H9 (cell line): ENCODE measurements around the gene TRIM21. TPM values are rescaled to one million over a fixed set of nuclear protein-coding genes. Genes with fewer than 3 reads are reported as not detected.
A peak's percentile ranks its signal among the peaks of the same experiment; 100 is the strongest.
"Not testable (repeated sequence)": the region's sequence is repeated elsewhere in the genome, so short reads cannot be mapped to it uniquely, and the experiment has no call there.

Experiments
- DNase-seq: peaks from one replicate; pipeline ENCODE4 v3.0.0-alpha.2; 2017
- H2AFZ ChIP-seq: one replicate; pipeline ENCODE4 v1.6.1; 2013; ENCODE audit warnings: mild to moderate bottlenecking, low read length, control low read depth, moderate library complexity
- H2AK5ac ChIP-seq: 2 replicates; pipeline ENCODE4 v1.6.1; 2013; ENCODE audit warnings: low read length, control low read depth, mixed read lengths; ENCODE audit not compliant: insufficient read length
- H2BK120ac ChIP-seq: one replicate; pipeline ENCODE4 v1.6.1; 2013; ENCODE audit warnings: low read depth, mild to moderate bottlenecking, low read length, control low read depth, inconsistent platforms; ENCODE audit not compliant: poor library complexity, severe bottlenecking
- H2BK12ac ChIP-seq: 2 replicates; pipeline ENCODE4 v1.6.1; 2013; ENCODE audit warnings: low read length, control low read depth, mixed read lengths, low read depth; ENCODE audit not compliant: insufficient read length
- H2BK15ac ChIP-seq: 2 replicates; pipeline ENCODE4 v1.6.1; 2013; ENCODE audit warnings: low read depth, low read length, control low read depth
- H2BK20ac ChIP-seq: one replicate; pipeline ENCODE4 v1.6.1; 2013; ENCODE audit warnings: low read depth, mild to moderate bottlenecking, low read length, control low read depth, inconsistent platforms; ENCODE audit not compliant: poor library complexity, severe bottlenecking
- H2BK5ac ChIP-seq: 2 replicates; pipeline ENCODE4 v1.6.1; 2013; ENCODE audit warnings: low read length, control low read depth, mixed read lengths; ENCODE audit not compliant: insufficient read length
- H3K14ac ChIP-seq: 2 replicates; pipeline ENCODE4 v1.6.1; 2013; ENCODE audit warnings: low read length, control low read depth; ENCODE audit not compliant: insufficient read depth
- H3K18ac ChIP-seq: 2 replicates; pipeline ENCODE4 v1.6.1; 2013; ENCODE audit warnings: low read depth, mild to moderate bottlenecking, mixed read lengths, low read length, control low read depth; ENCODE audit not compliant: insufficient read length
- H3K23ac ChIP-seq: 2 replicates; pipeline ENCODE4 v1.6.1; 2013; ENCODE audit warnings: low read length, control low read depth, mixed read lengths, low read depth; ENCODE audit not compliant: insufficient read length
- H3K23me2 ChIP-seq: 2 replicates; pipeline ENCODE4 v1.6.1; 2013; ENCODE audit warnings: low read depth, mild to moderate bottlenecking, mixed read lengths, low read length, control low read depth; ENCODE audit not compliant: insufficient read length, poor library complexity, severe bottlenecking
- H3K27ac ChIP-seq: 2 replicates; pipeline ENCODE4 v1.5.1; 2013; ENCODE audit warnings: low read length, control low read depth, mixed read lengths, low read depth; ENCODE audit not compliant: insufficient read length
- H3K27me3 ChIP-seq: 2 replicates; pipeline ENCODE4 v1.6.1; 2013; ENCODE audit warnings: low read length, control low read depth, inconsistent platforms; ENCODE audit not compliant: insufficient read depth
- H3K4ac ChIP-seq: 2 replicates; pipeline ENCODE4 v1.6.1; 2013; ENCODE audit warnings: low read depth, mild to moderate bottlenecking, control low read depth, inconsistent platforms, low read length, moderate library complexity
- H3K4me1 ChIP-seq: 2 replicates; pipeline ENCODE4 v1.6.1; 2013; ENCODE audit warnings: low read length, control low read depth, inconsistent platforms; ENCODE audit not compliant: insufficient read depth
- H3K4me2 ChIP-seq: 2 replicates; pipeline ENCODE4 v1.6.1; 2013; ENCODE audit warnings: low read length, control low read depth, mixed read lengths; ENCODE audit not compliant: insufficient read length, insufficient read depth
- H3K56ac ChIP-seq: 2 replicates; pipeline ENCODE4 v1.6.1; 2013; ENCODE audit warnings: low read depth, mild to moderate bottlenecking, mixed read lengths, low read length, control low read depth; ENCODE audit not compliant: insufficient read length
- H3K79me1 ChIP-seq: 2 replicates; pipeline ENCODE4 v1.6.1; 2013; ENCODE audit warnings: low read depth, mild to moderate bottlenecking, moderate library complexity, low read length, control low read depth, inconsistent platforms; ENCODE audit not compliant: insufficient read depth, poor library complexity, severe bottlenecking
- H3K79me2 ChIP-seq: 2 replicates; pipeline ENCODE4 v1.6.1; 2013; ENCODE audit warnings: low read length, control low read depth, inconsistent platforms; ENCODE audit not compliant: insufficient read depth
- H3K9ac ChIP-seq: 2 replicates; pipeline ENCODE4 v1.6.1; 2013; ENCODE audit warnings: low read length, control low read depth, mixed read lengths; ENCODE audit not compliant: insufficient read length; ENCODE audit errors: extremely low read depth
- H3K9me3 ChIP-seq: one replicate; pipeline ENCODE4 v1.6.1; 2013; ENCODE audit warnings: low read depth, low read length, inconsistent platforms; ENCODE audit not compliant: control insufficient read depth
- H3T11ph ChIP-seq: one replicate; pipeline ENCODE4 v1.6.1; 2013; ENCODE audit warnings: mild to moderate bottlenecking, low read length, control low read depth, inconsistent platforms
- H4K20me1 ChIP-seq: one replicate; pipeline ENCODE4 v1.6.1; 2013; ENCODE audit not compliant: control insufficient read depth, insufficient read length, insufficient read depth
- H4K5ac ChIP-seq: 2 replicates; pipeline ENCODE4 v1.6.1; 2013; ENCODE audit warnings: low read depth, mild to moderate bottlenecking, mixed read lengths, low read length, control low read depth; ENCODE audit not compliant: insufficient read length
- H4K8ac ChIP-seq: replicated peaks from 2 replicates; pipeline ENCODE4 v1.6.1; 2013; ENCODE audit warnings: low read length, control low read depth, mixed read lengths, low read depth; ENCODE audit not compliant: insufficient read length
- H4K91ac ChIP-seq: 2 replicates; pipeline ENCODE4 v1.6.1; 2013; ENCODE audit warnings: low read depth, mild to moderate bottlenecking, moderate library complexity, mixed read lengths, low read length, control low read depth; ENCODE audit not compliant: insufficient read length
- H3K27ac Mint-ChIP-seq, 3 experiments: 2 replicates in 2 of 3; 3 replicates in 1 of 3; pipeline ENCODE4 v1.8.0; 2020 to 2021; ENCODE audit warnings: mixed read lengths in 3 of 3, mild to moderate bottlenecking in 1 of 3, moderate library complexity in 1 of 3
- H3K27me3 Mint-ChIP-seq: 2 replicates; pipeline ENCODE4 v1.8.0; 2021; ENCODE audit warnings: low read depth, mild to moderate bottlenecking, moderate library complexity, mixed read lengths
- H3K36me3 Mint-ChIP-seq, 3 experiments: 2 replicates in 2 of 3; 3 replicates in 1 of 3; pipeline ENCODE4 v1.8.0; 2020 to 2021; ENCODE audit warnings: low read depth in 3 of 3, mixed read lengths in 3 of 3; ENCODE audit not compliant: insufficient read depth in 1 of 3
- H3K4me1 Mint-ChIP-seq, 2 experiments: 2 replicates each; pipeline ENCODE4 v1.8.0; 2020; ENCODE audit warnings: mixed read lengths in 2 of 2
- H3K4me3 Mint-ChIP-seq, 2 experiments: 2 replicates in 1 of 2; 3 replicates in 1 of 2; pipeline ENCODE4 v1.8.0; 2020 to 2021; ENCODE audit warnings: mild to moderate bottlenecking in 2 of 2, mixed read lengths in 2 of 2, moderate library complexity in 1 of 2
- H3K9me3 Mint-ChIP-seq, 2 experiments: 2 replicates in 1 of 2; 3 replicates in 1 of 2; pipeline ENCODE4 v1.8.0; 2020; ENCODE audit warnings: mild to moderate bottlenecking in 2 of 2, mixed read lengths in 2 of 2, moderate library complexity in 1 of 2
- WGBS: extraction: QIAGEN DNeasy Blood & Tissue Kit; methylation state at CpG from one replicate; pipeline ENCODE4 v1.1.7; 2013; ENCODE audit warnings: missing lambda C conversion rate, low lambda C conversion rate, mixed read lengths; ENCODE audit not compliant: insufficient read length; ENCODE audit errors: extremely low coverage; 5-methylcytosine and 5-hydroxymethylcytosine counted together
- total RNA-seq: library from RNA; stranded (reverse); gene quantifications from 2 replicates; pipeline ENCODE4 v1.2.1, GENCODE V29; 2021
- TF ChIP-seq, protein P1 (sequence below): fragments of 200-600 bp; sonication (generic); conservative IDR thresholded peaks from 3 replicates; pipeline ENCODE4 v1.8.0; 2021; ENCODE audit warnings: antibody characterized with exemption, mild to moderate bottlenecking

The TRIM21 gene
- total RNA-seq, 1 experiment from 2014 or later: 15.1 TPM

DNA sequence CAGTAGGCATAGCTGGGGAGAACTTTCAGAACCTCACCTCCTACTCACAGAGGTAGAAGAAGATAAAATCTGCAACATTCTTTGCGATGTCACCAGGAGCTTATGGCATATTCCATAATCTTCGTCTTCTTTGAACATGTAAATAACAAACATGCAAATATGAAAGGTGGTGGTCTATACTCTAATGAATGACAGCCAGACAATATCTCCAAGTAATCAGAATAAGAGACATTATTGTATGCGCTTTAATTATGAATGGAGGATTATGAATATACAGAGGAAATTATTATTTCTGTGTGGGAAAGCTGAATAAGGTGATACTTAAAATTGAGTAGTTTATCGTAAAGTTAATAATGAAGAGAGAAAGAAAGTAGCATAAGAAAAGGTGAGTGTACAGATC lies 25.2 kb downstream of the TRIM21 start, which contains the start of gene OR52B4:
Gene OR52B4, minus strand, starts transcription at position 101 of the 400 bp plus-strand sequence. Its CDS starts 91 bp downstream, at position 10.
- Histone ChIP-seq H3K79me2 (no peaks in the 10 kb centered on the region), H4K5ac (no peak within 1 kb of the TSS), H3K9ac (no peak within 1 kb of the TSS), H2BK20ac (no peak within 1 kb of the TSS), H3K4me2 (no peak within 1 kb of the TSS), H3K14ac (no peak within 1 kb of the TSS), H3T11ph (no peak within 1 kb of the TSS), H2BK120ac (no peak within 1 kb of the TSS), H3K56ac (no peak within 1 kb of the TSS), H3K18ac (no peak within 1 kb of the TSS), H2AFZ (no peak within 1 kb of the TSS), H2AK5ac (no peak within 1 kb of the TSS), H3K27me3 (no peaks in the 10 kb centered on the region), H3K9me3 (no peaks in the 10 kb centered on the region), H3K79me1 (no peaks in the 10 kb centered on the region), H2BK15ac (no peak within 1 kb of the TSS), H3K23ac (no peak within 1 kb of the TSS), H3K27ac (no peak within 1 kb of the TSS), H2BK12ac (no peak within 1 kb of the TSS), H3K23me2 (no peaks in the 10 kb centered on the region), H4K20me1 (no peaks in the 10 kb centered on the region), H4K8ac (no peak within 1 kb of the TSS), H3K4me1 (no peaks in the 10 kb centered on the region), H2BK5ac (no peak within 1 kb of the TSS), H3K4ac (no peak within 1 kb of the TSS), H4K91ac (no peak within 1 kb of the TSS)
- H3K4me3 Mint-ChIP-seq: no peak within 1 kb of the TSS
- peaks cover 2 to 3% of the 10 kb centered on the region in 2 experiments; a peak in 4 of 5 replicates for H3K9me3 Mint-ChIP-seq
- no peaks in the 10 kb centered on the region for H3K4me1 Mint-ChIP-seq
- H3K27me3 Mint-ChIP-seq: no peaks in the 10 kb centered on the region; the same call in none of the 2 replicates
- WGBS: 100% methylated on average over 1 of the region's 4 CpGs
- TF ChIP-seq, protein P1, sequence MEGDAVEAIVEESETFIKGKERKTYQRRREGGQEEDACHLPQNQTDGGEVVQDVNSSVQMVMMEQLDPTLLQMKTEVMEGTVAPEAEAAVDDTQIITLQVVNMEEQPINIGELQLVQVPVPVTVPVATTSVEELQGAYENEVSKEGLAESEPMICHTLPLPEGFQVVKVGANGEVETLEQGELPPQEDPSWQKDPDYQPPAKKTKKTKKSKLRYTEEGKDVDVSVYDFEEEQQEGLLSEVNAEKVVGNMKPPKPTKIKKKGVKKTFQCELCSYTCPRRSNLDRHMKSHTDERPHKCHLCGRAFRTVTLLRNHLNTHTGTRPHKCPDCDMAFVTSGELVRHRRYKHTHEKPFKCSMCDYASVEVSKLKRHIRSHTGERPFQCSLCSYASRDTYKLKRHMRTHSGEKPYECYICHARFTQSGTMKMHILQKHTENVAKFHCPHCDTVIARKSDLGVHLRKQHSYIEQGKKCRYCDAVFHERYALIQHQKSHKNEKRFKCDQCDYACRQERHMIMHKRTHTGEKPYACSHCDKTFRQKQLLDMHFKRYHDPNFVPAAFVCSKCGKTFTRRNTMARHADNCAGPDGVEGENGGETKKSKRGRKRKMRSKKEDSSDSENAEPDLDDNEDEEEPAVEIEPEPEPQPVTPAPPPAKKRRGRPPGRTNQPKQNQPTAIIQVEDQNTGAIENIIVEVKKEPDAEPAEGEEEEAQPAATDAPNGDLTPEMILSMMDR: no peak
- peak within 1 kb of the TSS in 1 of 3 experiments; percentile 36; a peak in 2 of 7 replicates for H3K27ac Mint-ChIP-seq
- no peaks in the 10 kb centered on the region for H3K36me3 Mint-ChIP-seq
- no peak for DNase-seq

- WGBS: no CpG with 5 or more reads among the region's 5 CpGs
- H3K9me3 Mint-ChIP-seq, H3K4me2 ChIP-seq, H3K23me2 ChIP-seq, H3K36me3 Mint-ChIP-seq, H2BK12ac ChIP-seq, H4K5ac ChIP-seq, H3K4ac ChIP-seq, H4K91ac ChIP-seq, H3K14ac ChIP-seq, H3K27me3 ChIP-seq, H2BK120ac ChIP-seq, H3K4me1 ChIP-seq, H3K4me1 Mint-ChIP-seq, H3K27me3 Mint-ChIP-seq, DNase-seq, H2AK5ac ChIP-seq, H2BK15ac ChIP-seq, H3K27ac Mint-ChIP-seq, H3K4me3 Mint-ChIP-seq, H3K79me2 ChIP-seq, H3K27ac ChIP-seq, H3K9me3 ChIP-seq, H2BK20ac ChIP-seq, H3K79me1 ChIP-seq, H4K20me1 ChIP-seq, H3K23ac ChIP-seq, H3K9ac ChIP-seq, H2BK5ac ChIP-seq, H4K8ac ChIP-seq, H3K18ac ChIP-seq, H3T11ph ChIP-seq, H2AFZ ChIP-seq, H3K56ac ChIP-seq: not testable (repeated sequence)
These were observed 45.4 kb downstream of the TRIM21 start for GRCh38 chr11:4348142-4348541.
